NCI-H2171 treated with DMSO at 0.1 percent for 48 hours (cell line): ENCODE results near the gene VTI1A.
A peak's percentile ranks its signal among the peaks of the same experiment; 100 is the strongest.
"Not testable (repeated sequence)": the region's sequence is repeated elsewhere in the genome, so short reads cannot be mapped to it uniquely, and the experiment has no call there.

Source experiments
- DNase-seq: peaks from one replicate; lab custom pipeline; 2025; lab: John Stamatoyannopoulos, UW

Gene VTI1A

GRCh38 chr10:112454910-112455779, 8.1 kb downstream of the VTI1A start:
- no peak for DNase-seq

GRCh38 chr10:112456533-112456932, 9.5 kb downstream of the VTI1A start:
- no peak for DNase-seq

DNA sequence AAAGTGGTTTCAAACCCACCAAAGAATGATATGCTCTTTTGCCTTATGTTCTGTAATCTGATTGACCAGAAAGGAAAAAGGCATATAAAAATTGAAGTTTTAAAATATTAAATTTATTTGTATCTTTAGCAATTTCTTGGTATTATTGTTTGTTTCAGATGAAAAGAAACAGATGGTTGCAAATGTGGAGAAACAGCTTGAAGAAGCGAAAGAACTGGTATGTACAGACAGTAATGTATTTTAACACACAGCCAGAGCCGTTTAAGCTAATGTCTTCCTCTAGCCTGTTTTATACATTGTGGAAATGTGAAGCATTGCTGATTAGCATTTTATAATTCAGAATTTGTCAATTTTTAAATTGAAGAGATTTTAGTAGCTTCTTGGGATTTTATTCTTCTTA, 13.4 kb downstream of the VTI1A start:
- no peak for DNase-seq

DNA sequence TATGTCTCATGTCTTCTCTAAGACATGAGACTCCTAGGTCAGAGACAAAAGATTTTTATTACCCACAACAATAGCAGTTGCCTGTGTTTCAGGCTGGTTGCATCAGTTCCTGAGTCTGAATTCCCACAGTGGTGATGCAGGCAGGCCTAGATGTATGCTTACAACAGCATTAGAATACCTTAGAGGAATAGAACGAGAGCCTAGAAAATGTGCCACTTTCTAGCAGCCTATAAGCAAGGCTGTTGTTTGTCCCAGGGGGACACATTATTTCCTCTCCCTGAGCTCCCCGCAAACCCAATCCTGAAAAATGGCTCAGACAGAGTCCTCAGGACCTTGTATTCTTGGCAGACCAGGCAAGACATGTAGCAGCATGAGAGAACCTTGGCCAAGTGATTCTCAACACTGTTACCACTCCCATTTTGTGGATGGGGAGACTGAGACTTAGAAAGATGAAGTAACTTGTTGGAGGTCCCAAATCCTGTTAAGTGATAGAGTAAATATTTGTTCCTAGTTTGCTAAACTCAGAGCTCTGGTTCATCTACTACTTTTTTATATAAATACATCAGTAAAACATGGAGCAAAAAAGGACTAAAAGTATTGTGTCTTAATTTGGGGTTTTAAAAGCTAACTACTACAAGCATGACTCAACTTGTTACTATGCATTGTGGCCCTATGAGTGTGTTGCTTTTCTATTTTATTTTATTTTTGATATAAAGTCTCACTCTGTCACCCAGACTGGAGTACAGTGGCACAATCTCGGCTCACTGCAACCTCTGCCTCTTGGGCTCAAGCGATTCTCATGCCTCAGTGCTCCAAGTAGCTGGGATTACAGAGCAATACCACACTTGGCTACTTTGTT, 14.2 kb downstream of the VTI1A start:
- DNase-seq = no peak

GRCh38 chr10:112464074-112464473, 17.1 kb downstream of the VTI1A start:
- not testable (repeated sequence) for DNase-seq

DNA sequence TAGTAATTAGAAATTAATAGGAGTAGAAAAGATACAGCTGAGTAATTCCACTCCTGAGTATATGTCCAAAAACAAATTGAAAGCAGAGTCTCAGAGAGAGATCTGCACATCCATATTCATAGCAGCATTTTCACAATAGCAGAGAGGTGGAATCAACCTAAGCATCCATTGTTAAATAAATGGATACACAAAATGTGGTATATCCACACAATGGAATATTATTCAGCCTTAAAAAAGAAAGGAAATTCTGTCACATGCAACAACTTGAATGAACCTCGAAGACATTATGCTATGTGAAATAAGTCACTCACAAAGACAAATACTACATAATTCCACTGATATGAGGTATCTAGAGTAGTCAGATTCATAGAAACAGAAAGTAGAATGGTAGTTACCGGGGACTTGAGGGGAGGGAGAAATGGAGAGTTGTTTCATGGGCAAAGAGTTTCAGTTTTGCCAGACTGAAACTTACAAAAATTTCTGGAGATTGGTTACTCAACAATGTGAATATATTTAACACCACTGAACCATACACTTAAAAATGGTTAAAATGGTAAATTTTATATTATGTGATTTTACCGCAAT, 18.4 kb downstream of the VTI1A start:
- no peak for DNase-seq

GRCh38 chr10:112466802-112467201, 19.8 kb downstream of the VTI1A start:
- DNase-seq = no peak

DNA sequence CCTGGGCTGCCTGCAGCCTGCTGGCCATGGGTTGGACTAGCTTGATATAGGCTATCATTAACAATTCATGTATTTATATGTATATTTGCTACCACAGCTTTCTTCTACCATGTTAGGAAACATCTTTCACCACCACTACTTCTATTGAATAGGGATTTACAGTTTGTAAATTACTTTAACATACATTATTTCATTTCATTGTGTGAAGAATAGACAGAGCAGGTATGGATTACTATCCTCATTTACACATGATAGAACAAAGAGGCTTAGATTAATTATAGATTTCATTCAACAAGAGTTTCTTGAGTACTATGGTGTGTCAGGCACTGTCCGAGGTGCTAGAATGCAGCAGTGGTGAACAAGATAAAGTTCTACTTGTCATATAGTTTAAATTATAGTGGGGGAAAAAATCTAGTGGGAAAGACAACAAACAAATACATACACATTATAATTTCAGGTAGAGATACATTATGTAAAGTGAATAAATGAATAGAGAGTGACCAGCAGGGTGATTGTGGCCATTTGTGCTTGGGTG, 20.6 kb downstream of the VTI1A start:
- DNase-seq = no peak

- DNase-seq = peak; percentile 58
Measured at GRCh38 chr10:112471878-112472487, 25.0 kb downstream of the VTI1A start.

- no peak for DNase-seq
Measured at GRCh38 chr10:112475575-112476218, 28.7 kb downstream of the VTI1A start.

- no peak for DNase-seq
Measured at GRCh38 chr10:112481602-112482001, 34.6 kb downstream of the VTI1A start.

DNA sequence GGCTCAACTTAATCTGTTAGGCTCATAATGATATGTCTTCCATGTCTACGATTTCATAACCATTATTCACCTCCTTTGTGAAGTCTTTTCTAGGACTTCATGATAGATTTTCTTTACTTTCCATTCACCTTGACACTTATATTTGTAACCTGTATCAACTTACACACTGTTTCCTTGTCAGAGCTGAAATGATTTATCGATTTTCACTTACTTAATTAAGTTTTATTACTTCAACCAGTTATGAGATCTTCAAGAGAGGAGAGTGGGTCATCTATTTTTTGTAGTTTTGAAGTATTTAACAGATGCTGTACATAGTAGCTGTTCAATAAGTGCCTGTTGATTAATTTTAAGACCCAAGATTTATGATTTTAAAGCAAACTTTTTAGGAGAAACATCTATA, 37.4 kb downstream of the VTI1A start:
- DNase-seq = no peak

- no peak for DNase-seq
Measured at GRCh38 chr10:112487964-112488363, 40.9 kb downstream of the VTI1A start.

DNA sequence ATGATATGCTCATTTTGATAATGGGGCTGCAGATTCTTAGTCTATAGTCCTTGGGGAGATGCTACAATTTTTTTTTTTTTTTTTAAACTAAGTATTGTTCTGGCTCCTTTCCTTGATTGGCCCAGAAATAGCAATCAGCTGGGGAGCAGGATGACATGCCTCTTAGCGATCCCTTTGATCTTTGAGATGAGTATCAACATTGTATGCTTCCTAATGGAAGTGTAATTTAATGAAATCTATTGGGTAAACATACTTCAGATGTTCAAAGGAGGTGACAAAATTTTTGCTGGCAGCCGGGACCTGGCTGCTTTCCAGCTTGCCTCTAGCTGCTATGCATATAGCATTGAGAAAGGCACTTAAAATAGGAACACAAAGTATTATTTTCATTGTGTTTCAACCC, 43.5 kb downstream of the VTI1A start:
- DNase-seq = peak; percentile 50

DNA sequence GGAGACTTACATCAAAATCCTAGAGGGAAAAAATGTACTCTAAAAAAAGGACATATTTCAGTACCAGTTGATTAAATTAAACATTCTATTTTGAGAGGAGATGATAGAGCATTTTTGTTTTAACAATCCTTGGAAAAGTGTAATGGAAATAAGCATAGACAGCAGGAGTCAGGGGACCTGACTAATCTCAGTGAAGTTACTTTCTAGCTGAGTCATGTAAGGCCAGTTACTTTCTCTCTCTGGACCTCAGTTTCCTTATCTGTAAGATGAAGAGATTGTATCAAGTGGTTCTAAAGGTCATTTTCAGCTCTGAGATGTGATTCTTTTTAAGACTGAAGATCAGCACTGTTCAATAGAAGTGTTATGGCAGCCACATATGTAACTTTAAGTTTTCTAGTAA, 44.1 kb downstream of the VTI1A start:
- no peak for DNase-seq

DNA sequence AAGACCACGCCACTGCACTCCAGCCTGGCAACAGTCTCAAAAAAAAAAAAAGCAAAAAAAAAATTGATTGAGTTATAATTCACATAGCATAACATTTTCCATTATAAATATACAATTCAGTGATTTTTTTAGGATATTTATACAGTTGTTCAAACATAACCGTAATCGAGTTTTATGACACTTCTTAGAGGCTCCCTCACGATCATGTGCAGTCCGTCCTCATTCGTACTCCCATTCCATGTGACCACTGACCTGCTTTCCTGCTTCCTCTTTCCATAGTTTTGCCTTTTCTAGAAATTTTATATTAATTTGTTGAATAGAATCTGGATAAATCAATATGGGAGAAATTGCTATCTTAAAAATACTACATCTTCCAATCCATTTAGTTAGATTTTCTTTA, 45.7 kb downstream of the VTI1A start:
- no peak for DNase-seq

DNA sequence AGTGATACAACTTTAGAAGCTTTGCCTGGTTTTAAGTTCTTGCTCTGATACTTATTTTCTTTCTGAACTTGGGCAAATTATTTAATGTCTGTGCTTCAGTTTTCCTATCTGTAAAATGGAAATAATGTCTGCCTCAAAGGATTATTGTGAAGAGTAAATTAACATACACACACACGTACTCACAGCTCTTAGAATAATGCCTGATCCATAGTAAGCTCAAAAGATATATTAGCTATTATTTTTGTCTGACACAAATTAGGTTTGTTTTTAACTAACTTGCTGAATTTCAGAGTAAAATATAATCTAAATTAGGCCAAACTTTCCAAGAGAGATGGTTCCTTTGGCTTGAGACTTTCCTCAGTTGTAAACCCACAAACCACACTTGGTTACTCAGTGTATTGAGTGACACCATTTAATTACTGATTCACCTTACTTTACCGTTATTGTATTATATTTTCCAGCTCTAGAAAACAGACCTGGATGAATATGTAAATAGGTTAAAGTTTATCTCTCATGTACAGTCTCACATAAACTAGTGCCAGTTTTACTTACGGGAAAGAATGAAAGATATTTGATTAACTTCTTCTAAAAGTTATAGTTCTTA, 50.4 kb downstream of the VTI1A start:
- no peak for DNase-seq

- no peak for DNase-seq
Measured at GRCh38 chr10:112498806-112499205, 51.8 kb downstream of the VTI1A start.

- not testable (repeated sequence) for DNase-seq
Measured at GRCh38 chr10:112499985-112500384, 53.0 kb downstream of the VTI1A start.

DNA sequence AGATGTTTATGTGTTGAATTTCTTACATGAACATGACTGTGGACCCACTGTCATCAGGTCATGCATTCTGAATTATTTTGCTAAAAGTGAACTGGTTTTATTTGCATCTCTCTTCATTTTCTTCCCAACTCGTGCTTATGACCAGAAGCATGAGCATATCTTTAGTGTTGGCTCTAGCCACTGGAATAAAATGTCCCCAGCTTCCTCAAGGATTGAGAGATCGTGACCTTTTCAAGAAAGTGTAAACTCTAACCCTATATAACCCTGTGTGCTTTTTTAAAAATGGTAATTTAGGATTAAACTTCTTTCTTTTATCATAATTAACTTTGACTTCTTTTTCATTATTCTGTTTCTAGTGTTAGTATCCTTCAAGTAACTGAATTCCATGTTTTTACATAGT, 55.5 kb downstream of the VTI1A start:
- no peak for DNase-seq

DNA sequence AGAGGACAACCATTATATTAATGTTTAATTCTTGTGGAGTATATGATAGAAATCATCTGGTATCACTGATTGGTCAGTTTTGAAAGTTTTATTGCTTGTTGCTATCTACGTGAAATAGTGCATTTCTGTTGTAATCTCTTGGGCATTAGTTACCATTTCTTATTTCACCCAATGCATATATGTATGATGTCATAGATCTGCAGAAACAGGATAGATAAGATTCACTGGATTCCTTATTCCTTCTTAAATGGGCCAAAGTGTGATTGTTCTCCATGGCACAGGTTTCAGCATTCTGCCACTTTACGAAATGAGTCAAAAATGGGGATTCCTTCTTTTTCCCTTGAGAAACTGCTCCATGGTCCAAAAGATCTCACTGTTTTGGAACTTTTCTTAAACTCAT, 56.6 kb downstream of the VTI1A start:
- DNase-seq = no peak
